H1 (cell line): Measurements from ENCODE around the gene UBE2D3. TPM values are rescaled to one million over a fixed set of nuclear protein-coding genes. Genes with fewer than 3 reads are reported as not detected.

Experiments
- CHD1 ChIP-seq: IDR thresholded peaks from 2 replicates; pipeline ENCODE4 v1.6.1; 2012; ENCODE audit warnings: low read depth, low read length, improper control_type of control experiment
- CTBP2 ChIP-seq: IDR thresholded peaks from 2 replicates; pipeline ENCODE4 v1.7.0; 2011; ENCODE audit warnings: borderline replicate concordance, mild to moderate bottlenecking, moderate library complexity, mixed read lengths, low read length; ENCODE audit not compliant: insufficient read depth, insufficient read length
- SIX5 ChIP-seq: IDR thresholded peaks from 2 replicates; pipeline ENCODE4 v1.6.1; 2011; ENCODE audit warnings: mild to moderate bottlenecking, low read depth, low read length
- SUZ12 ChIP-seq: fragments of 200-600 bp; sonication (generic); IDR thresholded peaks from 2 replicates; pipeline ENCODE4 v1.6.1; 2012; ENCODE audit warnings: mild to moderate bottlenecking, inconsistent platforms, low read length, moderate library complexity, mixed read lengths
- ZNF274 ChIP-seq: IDR thresholded peaks from 2 replicates; pipeline ENCODE4 v1.7.0; 2012; ENCODE audit warnings: low read length, borderline replicate concordance; ENCODE audit errors: extremely low read depth
- polyA plus RNA-seq, 7 experiments: library from polyadenylated mRNA; depleted of rRNA in 3 of 7; stranded (reverse) in 5 of 7; unstranded in 2 of 7; fragments of >200 nt in 5 of 7; fragments of 200-250 nt in 2 of 7; gene quantifications; 1 replicate in 5 of 7; 2 replicates in 1 of 7; 4 replicates in 1 of 7; pipeline versions ENCODE4 v1.2.1 to v1.2.3, GENCODE V29; 2011 to 2013; ENCODE audit warnings: missing spikeins in 2 of 7, mixed read lengths in 2 of 7
- total RNA-seq: library from RNA; stranded (reverse); fragmentation: NEBNext Ultra II Directional; extraction: Animal tissue kit (Norgen Biotek cat#: 25700); gene quantifications from 2 replicates; pipeline ENCODE4 v1.2.1, GENCODE V29; 2021

UBE2D3 gene
- total and polyA plus RNA-seq, 2 of the 8 experiments (the other 6 are each of a cell fraction or from before 2014, with no cell fraction given): 396 to 544 TPM

GRCh38 chr4:102807345-102807744 lies 20.0 kb downstream of the UBE2D3 start (continued):
- no peak for TF ChIP-seq SUZ12
- no peak for TF ChIP-seq ZNF274
- no peak for TF ChIP-seq CTBP2
- no peak for TF ChIP-seq CHD1
- TF ChIP-seq SIX5: no peak
